Right ventricle myocardium inferior (tissue), 1 donor: ENCODE measurements around the gene ZNF785. TPM values are rescaled to one million over a fixed set of nuclear protein-coding genes. Genes with fewer than 3 reads are reported as not detected.
"Not testable (repeated sequence)": the region's sequence is repeated elsewhere in the genome, so short reads cannot be mapped to it uniquely, and the experiment has no call there.

ENCODE experiments used
- ATAC-seq: fragments of 200-7000 bp; cut with Tn5 transposase; one replicate; pipeline ENCODE4 v1.9.1; 2020; ENCODE audit warnings: mild to moderate bottlenecking, moderate library complexity
- DNase-seq: peaks from one replicate; pipeline ENCODE4 v3.0.0; 2021; ENCODE audit errors: missing footprints
- intact Hi-C: fragments of 100-400 bp; cut with DNase I; formaldehyde crosslinking; loops from one replicate; pipeline ENCODE4 v1.11.0; 2022
- total RNA-seq: library from RNA; stranded (reverse); fragmentation: NEBNext Ultra II Directional; extraction: Animal tissue kit (Norgen Biotek cat#: 25700); gene quantifications from one replicate; pipeline ENCODE4 v1.2.1, GENCODE V29; 2021
- donor health status: DM: no; HTN: yes; CAD: no; lungs with severe emphysema.

Gene ZNF785
- total RNA-seq, 1 donor from 2014 or later, result 7.6 TPM

DNA sequence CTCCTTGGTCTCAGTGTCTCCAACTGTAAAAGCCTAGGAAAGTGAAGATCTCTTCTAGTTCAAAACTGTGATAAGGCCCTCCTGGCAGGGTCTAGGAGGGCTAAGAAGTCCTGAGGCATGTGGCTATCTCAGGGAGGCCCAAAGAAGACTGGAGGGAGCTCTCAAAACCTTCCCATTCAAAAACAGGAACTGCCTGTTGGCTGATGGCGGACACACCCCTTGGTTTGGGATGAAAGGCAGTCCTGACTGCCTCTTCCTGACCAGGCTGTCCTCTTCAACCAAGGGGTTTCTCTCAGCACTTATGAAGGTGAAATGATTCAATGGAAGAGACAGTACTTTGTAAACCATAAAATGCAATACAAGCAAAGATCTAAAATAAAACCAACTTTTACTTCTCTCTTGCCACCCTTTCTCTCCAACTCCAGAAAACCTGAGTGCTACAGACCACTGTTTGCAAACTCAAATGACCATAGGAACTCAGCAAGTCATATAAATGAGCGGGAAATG lies 32.1 kb downstream of the ZNF785 start:
- ATAC-seq (no peak), DNase-seq (no peak)
- intact Hi-C loops, result no loop called here

GRCh38 chr16:30552956-30553355 lies 32.5 kb downstream of the ZNF785 start:
- DNase-seq (no peak), ATAC-seq (no peak)
- intact Hi-C loops, result no loop called here

GRCh38 chr16:30551781-30552180 lies 33.7 kb downstream of the ZNF785 start:
- ATAC-seq, result no peak
- DNase-seq, result no peak
- intact Hi-C loops, result no loop called here

GRCh38 chr16:30548416-30549253 lies 36.9 kb downstream of the ZNF785 start:
- intact Hi-C loops, result no loop called here
- no peak for DNase-seq
- peak; percentile 18 for ATAC-seq

GRCh38 chr16:30546115-30546514 lies 39.4 kb downstream of the ZNF785 start:
- ATAC-seq (no peak), DNase-seq (no peak)
- intact Hi-C loops, result no loop called here

- no peak for ATAC-seq
- intact Hi-C loops, result no loop called here
Measured at GRCh38 chr16:30543067-30543466, 42.4 kb downstream of the ZNF785 start.

GRCh38 chr16:30541502-30542329 lies 43.8 kb downstream of the ZNF785 start:
- no peak for ATAC-seq

More at GRCh38 chr16:30543067-30543466, 42.4 kb downstream of the ZNF785 start:
- no peak for DNase-seq

DNA sequence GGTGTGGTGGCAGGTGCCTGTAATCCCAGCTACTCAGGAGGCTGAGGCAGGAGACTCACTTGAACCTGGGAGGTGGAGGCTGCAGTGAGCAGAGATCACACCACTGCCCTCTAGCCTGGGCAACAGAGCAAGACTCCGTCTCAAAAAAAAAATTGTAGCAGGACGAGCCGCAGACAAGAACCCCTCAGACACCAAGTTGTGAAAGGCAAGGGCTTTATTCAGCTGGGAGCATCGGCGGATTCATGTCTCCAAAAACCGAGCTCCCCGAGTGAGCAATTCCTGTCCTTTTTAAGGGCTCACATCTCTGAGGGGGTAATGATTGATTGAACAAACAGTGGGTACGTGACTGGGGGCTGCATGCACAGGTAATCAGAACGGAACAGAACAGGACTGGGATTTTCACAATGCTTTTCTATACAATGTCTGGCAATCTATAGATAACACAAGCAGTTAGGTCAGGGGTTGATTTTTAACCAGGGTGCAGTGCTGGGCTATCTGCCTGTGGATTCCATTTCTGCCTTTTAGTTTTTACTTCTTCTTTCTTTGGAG lies 44.5 kb downstream of the ZNF785 start:
- DNase-seq, ATAC-seq, intact Hi-C loops: not testable (repeated sequence)

More at GRCh38 chr16:30541502-30542329, 43.8 kb downstream of the ZNF785 start:
- intact Hi-C loops, result no loop called here
- DNase-seq, result no peak

GRCh38 chr16:30539986-30540526 lies 45.4 kb downstream of the ZNF785 start:
- ATAC-seq, DNase-seq, intact Hi-C loops: not testable (repeated sequence)

DNA sequence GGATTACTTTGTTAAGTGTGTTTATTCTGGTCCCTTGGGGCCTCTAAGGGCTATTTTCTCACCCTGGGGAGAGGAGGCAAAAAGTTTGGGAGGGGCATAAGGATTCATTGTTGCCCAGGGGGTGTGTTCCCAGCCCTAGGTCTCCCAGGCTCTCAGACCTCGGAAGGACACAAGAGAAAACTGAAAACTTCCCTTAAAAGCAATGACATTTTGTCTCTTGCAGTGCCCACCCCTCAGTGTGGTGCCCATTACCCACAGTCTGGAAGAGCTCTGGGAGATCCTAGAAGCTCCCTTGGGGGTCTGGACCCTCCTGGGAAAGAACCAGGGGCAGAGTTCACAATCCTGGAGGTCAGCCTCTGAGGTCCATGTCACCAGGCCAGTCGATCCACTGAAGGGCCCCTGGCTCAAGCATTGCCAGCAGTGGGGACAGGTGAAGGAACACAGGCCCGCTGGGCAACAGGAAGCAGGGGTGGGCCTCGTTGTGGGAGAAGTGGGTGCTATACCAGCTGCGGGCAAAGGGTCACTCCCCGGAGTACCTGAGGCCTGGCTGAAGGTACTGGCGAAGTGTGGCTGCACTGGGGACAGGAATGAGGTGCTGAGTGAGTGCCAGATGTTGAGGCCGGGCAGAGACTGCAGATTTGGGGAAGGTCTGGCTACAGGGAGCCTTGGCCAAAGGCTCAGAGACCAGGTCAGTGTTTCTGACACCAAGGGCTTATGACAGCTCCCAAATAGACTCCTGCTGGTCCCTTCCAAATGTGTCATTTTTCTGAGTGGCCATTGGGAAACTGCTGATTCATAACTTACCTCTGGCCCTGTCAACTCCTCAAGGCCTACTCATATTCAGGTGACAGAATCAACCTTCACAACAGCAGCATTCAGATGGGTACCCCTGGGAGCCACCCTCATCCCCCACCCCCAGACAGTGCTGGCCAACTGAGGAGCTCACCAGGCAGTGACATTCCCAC lies 46.2 kb downstream of the ZNF785 start:
- intact Hi-C loops, result no loop called here
- DNase-seq (no peak), ATAC-seq (peak; percentile 77)

- DNase-seq, ATAC-seq, intact Hi-C loops: not testable (repeated sequence)
Measured at GRCh38 chr16:30536391-30537024, 49.0 kb downstream of the ZNF785 start.

DNA sequence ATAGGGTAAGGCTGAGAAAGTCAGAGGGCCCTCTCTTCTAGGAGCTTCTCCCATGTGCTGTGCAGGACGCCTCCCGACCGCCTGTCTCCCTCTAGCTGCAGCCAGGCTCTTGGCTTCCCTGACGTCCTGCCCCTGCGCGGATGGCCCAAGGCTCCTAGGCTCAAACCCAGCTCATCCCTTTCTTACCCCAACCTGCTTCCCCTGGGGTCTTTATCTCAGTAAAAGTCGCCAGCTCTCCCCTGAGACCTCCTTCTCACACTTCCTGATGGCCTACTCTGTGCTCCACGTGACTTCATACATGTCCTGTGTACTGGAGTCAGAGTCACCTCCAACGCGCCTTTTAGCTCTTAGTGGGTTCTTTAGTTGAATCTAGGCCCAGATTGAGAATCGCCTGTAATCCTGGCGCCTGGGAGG lies 49.7 kb downstream of the ZNF785 start:
- peak; percentile 79 for DNase-seq
- intact Hi-C loops, result loop anchor here (1.0 kb wide), 2 partner anchors 23 to 36 kb away; partner anchors contain the start of genes ZNF688 and ZNF764
- ATAC-seq, result peak; percentile 66

GRCh38 chr16:30535106-30535776 lies 50.3 kb downstream of the ZNF785 start:
- no peak for DNase-seq
- peak; percentile 0 for ATAC-seq
- intact Hi-C loops, result loop anchor here (1.0 kb wide), 2 partner anchors 23 to 36 kb away; partner anchors contain the start of genes ZNF688 and ZNF764

DNA sequence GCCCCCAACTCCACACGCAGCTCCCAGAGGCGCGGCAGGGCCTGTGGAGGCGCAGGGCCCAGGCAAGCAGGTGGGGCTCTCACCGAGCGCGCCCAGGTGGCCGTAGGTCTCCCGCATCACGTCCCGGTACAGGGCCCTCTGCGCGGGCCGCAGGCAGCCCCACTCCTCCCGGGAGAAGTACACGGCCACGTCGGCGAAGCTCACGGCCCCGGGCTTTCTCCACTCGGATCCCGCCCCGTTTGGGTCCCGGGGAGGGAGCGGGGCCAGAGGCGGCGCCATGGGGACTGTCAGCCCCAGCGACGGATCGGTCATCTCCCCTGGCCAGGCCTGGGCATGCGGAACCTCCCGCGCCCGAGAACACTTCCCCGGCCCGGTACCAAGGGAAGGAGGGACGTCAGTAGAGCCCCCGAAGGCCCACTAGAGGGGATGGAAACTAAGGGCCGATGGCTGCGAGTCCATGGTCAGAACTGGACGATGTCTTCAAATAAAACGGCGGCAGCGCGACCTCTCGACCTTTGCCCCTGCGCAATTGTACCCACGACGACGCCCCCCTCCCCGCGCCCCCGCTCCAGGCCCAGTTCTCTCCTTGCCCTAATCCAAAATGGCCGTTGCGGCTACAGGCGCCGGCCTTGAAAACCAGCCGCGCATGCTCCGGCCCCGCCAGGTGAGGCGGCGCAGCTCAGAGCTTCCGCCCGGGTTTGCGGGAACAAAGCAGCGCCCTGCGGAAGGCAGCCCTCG lies 51.0 kb downstream of the ZNF785 start, which contains the start of gene ZNF747:
TSS of gene ZNF747 (minus strand) at position 491 of the 738 bp plus-strand sequence. CDS start at position 312, 179 bp downstream.
- ATAC-seq (peak; percentile 90), DNase-seq (peak; percentile 95)
- intact Hi-C loops, result loop anchor here (1.0 kb wide), 2 partner anchors 24 to 37 kb away; partner anchors contain the start of genes ZNF688 and ZNF764

DNA sequence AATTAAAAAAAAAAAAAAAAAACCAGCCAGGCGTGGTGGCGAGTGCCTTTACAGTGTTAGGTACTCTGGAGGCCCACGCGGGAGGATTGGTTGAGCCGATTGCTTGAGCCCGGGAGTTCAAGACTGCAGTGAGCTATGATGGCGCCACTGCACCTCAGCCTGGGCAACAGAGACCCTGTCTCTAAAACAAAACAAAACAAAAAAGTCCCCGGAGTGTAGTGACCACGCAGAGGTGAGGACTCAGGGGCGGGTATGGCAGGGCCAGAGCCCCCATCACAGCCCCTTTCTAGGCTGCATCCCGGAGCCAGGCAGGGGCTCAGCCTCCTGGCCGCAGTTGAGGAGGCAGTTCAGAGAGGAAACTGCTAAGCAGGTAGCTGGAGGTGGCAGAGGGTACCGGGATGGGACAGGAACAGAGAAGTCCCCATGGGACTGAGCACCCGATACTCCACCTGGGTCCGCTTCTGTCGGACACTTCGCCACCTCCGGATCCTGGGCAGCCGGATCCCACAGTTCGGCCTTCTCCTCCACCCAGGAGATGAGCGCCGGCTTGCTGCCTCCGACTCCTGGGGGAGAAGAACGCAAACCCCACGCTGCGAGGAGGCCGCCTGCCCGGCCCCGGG lies 51.6 kb downstream of the ZNF785 start:
- DNase-seq (no peak), ATAC-seq (no peak)
- intact Hi-C loops, result no loop called here
